Measurements from ENCODE around the gene NCAN.
"Not testable (repeated sequence)": the region's sequence is repeated elsewhere in the genome, so short reads cannot be mapped to it uniquely, and the experiment has no call there.

The NCAN gene

DNA sequence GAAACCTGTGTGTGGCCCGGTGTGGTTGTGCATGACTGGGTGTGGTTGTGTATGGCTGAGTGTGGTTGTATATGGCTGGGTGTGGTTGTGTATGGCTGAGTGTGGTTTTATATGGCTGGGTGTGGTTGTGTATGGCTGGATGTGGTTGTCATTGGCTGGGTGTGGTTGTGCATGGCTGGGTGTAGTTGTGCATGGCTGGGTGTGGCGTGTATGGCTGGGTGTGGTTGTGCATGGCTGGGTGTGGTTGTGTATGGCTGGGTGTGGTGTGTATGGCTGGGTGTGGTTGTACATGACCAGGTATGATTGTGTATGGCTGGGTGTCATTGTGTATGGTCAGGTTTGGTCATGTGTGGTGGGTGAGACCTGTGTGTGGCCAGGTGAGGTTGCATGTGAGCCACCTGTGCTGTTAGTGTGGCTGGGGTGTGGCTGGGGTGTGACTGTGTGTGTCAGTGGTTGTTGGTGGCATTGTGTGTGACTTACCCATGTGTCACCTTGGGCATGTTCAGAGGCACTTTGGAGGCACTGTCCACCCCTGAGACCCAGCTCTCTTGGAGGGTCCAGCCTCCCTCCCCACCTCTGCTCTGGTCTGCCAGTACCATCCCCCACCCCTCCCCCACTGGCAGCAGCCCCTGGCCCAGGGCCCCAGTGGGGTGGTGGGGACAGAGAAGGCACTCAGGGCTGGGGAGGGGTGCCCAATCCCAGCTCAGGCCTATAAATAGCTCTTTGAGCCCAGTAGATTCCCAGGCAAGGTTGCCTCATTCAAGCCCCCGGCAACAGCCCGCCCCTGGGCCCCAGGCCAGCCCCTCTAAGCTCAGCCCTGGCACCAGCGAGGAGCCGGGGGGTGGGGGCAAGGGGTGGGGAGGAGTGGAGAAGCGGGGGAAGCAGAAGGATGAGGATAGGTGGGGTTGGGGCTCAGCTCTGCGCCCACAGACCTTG lies 3.9 kb upstream of the NCAN start:
- H3K27ac Mint-ChIP-seq = no peak overlapping the region
- no peak for DNase-seq
- peaks cover 2% of the 10 kb centered on the region for H3K9me3 Mint-ChIP-seq
- H3K27me3 Mint-ChIP-seq = peaks cover 24% of the 10 kb centered on the region
- H3K4me1 Mint-ChIP-seq (ENCODE audit: low read depth) = peaks cover 15% of the 10 kb centered on the region
- no peak overlapping the region for H3K4me3 Mint-ChIP-seq
- H3K36me3 Mint-ChIP-seq (ENCODE audit: low read depth) = peaks cover 4% of the 10 kb centered on the region

DNA sequence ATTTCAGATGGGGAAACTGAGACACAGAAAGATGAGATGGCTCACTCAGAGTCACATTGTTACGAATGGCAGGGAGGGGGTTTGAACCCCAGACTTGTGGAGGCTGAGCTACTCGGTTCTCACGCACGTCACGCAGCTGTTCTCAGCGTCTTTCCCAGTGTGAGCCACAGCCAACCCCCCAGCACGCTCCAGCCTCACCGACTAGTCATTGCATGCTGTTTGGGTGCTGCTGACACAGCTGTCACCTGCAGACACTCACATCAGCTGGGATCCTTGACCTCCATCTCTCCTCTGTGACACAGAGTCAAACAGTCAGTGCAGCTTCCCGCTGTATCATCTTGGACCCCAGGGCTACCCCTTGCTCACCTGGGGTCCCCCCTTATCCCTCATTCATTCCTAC lies 2.4 kb upstream of the NCAN start:
- Mint-ChIP-seq H3K27ac (no peak overlapping the region), H3K4me3 (no peak overlapping the region), H3K36me3 (ENCODE audit: low read depth) (no peaks in the 10 kb centered on the region), H3K9me3 (no peaks in the 10 kb centered on the region), H3K27me3 (peaks cover 39% of the 10 kb centered on the region), H3K4me1 (ENCODE audit: low read depth) (peaks cover 15% of the 10 kb centered on the region)
- DNase-seq = no peak

DNA sequence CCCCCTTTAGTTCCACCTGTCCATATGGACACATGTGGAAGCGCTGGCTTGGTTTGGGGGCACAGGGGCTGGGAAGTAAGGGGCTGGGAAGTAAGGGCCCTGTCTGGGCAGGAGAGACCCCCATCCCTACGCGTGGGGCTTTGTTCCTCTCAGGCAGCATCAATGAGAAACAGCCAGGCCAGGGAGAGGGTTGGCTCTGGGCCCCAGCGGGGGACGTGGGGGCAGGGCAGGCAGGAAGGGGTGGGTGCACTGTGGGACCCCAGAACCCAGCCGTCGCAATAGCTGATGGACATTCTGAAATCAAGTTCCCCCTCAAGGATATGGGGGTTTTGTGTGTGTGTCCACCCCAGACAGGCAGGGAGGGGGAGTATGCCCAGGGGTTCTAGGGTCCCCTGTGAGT lies 1.2 kb downstream of the NCAN start:
- H3K27ac Mint-ChIP-seq = no peak overlapping the region
- H3K27me3 Mint-ChIP-seq = peaks cover 66% of the 10 kb centered on the region
- H3K4me1 Mint-ChIP-seq (ENCODE audit: low read depth) = peaks cover 3% of the 10 kb centered on the region
- H3K4me3 Mint-ChIP-seq = no peak overlapping the region
- DNase-seq = no peak
- H3K36me3 Mint-ChIP-seq (ENCODE audit: low read depth) = no peaks in the 10 kb centered on the region
- H3K9me3 Mint-ChIP-seq = no peaks in the 10 kb centered on the region

DNA sequence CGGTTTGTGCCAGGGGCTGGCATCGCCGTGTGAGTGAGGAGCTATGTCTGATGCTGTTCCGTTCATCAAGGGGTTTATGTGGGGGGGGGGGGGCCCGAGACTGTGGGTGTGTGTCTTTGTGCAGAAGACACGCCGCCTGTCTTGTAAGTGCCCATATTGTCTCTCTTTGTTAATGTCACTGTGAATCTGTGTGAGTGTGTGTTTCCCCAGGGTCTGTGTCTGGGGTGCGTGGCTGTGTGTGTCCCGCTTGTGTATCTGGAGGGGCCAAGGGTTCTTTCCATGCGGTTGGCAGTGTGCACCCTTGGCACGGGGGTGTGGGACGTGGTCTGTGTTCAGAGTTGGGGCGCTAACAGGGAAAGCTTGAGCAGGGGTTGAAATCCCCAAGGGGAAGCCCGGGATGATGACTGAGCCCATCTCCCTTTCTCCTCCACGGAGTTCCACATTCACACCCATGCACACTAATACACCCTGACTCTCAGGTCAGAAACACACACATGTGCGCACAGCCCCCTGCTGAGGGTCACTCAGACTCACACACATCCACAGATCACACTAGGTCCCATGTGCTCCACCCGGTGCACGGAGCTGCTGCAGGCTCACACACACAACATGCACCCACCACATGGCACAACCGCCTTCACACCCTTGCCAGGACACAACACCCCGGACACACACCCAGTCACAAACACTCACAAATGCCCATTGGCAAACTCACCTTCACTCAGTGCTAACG lies 1.8 kb downstream of the NCAN start:
- H3K4me3 Mint-ChIP-seq = no peak overlapping the region
- H3K4me1 Mint-ChIP-seq (ENCODE audit: low read depth) = peaks cover 3% of the 10 kb centered on the region
- no peak overlapping the region for H3K27ac Mint-ChIP-seq
- peaks cover 66% of the 10 kb centered on the region for H3K27me3 Mint-ChIP-seq
- H3K36me3 Mint-ChIP-seq (ENCODE audit: low read depth) = no peaks in the 10 kb centered on the region
- no peaks in the 10 kb centered on the region for H3K9me3 Mint-ChIP-seq
- no peak for DNase-seq

GRCh38 chr19:19214159-19214490 lies 2.4 kb downstream of the NCAN start:
- Mint-ChIP-seq H3K36me3 (ENCODE audit: low read depth) (no peaks in the 10 kb centered on the region), H3K27ac (no peak overlapping the region), H3K4me1 (ENCODE audit: low read depth) (peaks cover 3% of the 10 kb centered on the region), H3K27me3 (peaks cover 69% of the 10 kb centered on the region), H3K9me3 (no peaks in the 10 kb centered on the region), H3K4me3 (no peak overlapping the region)
- no peak for DNase-seq

- no peaks in the 10 kb centered on the region for H3K36me3 Mint-ChIP-seq (ENCODE audit: low read depth)
- peak; percentile 49 for DNase-seq
- peaks cover 3% of the 10 kb centered on the region for H3K4me1 Mint-ChIP-seq (ENCODE audit: low read depth)
- no peak overlapping the region for H3K27ac Mint-ChIP-seq
- H3K4me3 Mint-ChIP-seq = no peak overlapping the region
- H3K27me3 Mint-ChIP-seq = peaks cover 69% of the 10 kb centered on the region
- H3K9me3 Mint-ChIP-seq = no peaks in the 10 kb centered on the region
These were observed 3.1 kb downstream of the NCAN start for GRCh38 chr19:19214892-19215291.

DNA sequence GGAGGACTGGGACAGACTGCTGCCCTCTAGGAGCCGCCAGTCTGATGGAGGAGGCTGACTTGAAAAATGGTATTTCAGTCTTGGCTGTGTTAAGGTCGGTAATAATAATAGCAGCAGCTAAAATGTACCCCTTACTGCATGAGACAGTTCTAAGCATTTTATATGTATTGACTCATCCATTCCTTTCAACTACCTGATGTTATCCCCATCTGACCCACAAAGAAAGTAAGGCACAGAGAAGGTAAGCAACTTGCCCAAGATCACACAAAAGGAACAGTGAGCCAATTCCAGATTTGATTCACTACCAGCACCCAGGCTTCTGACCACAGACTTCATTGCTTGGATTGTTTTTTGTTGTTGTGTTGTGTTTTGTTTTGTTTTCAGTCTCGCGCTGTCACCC lies 4.0 kb downstream of the NCAN start:
- H3K27me3 Mint-ChIP-seq = peaks cover 64% of the 10 kb centered on the region
- H3K4me1 Mint-ChIP-seq (ENCODE audit: low read depth) = peaks cover 3% of the 10 kb centered on the region
- no peaks in the 10 kb centered on the region for H3K36me3 Mint-ChIP-seq (ENCODE audit: low read depth)
- no peak overlapping the region for H3K4me3 Mint-ChIP-seq
- DNase-seq = no peak
- H3K9me3 Mint-ChIP-seq = no peaks in the 10 kb centered on the region
- no peak overlapping the region for H3K27ac Mint-ChIP-seq

DNA sequence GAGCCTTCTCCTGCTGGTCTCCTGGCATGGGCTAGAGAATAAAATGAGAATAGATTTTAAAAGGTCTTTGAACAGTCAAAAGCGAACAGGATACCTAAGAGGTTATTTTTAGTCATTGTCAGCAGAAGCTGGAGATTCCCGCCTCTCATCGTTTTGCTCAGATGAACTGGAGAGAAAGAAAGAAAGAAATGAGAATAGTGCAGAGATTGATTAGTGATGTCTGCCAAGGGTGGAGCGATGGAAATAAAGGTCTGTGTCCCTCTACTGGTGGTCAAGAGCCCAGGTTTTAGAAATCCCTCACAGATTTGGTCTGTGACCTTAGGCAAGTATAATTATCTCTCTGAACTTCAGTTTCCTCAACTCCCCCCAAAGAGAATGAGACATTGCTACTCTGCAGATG lies 5.3 kb downstream of the NCAN start:
- H3K36me3 Mint-ChIP-seq (ENCODE audit: low read depth) = no peaks in the 10 kb centered on the region
- no peak for DNase-seq
- H3K4me3 Mint-ChIP-seq = no peak overlapping the region
- peaks cover 53% of the 10 kb centered on the region for H3K27me3 Mint-ChIP-seq
- no peaks in the 10 kb centered on the region for H3K9me3 Mint-ChIP-seq
- H3K4me1 Mint-ChIP-seq (ENCODE audit: low read depth) = peaks cover 3% of the 10 kb centered on the region
- H3K27ac Mint-ChIP-seq = no peak overlapping the region

DNA sequence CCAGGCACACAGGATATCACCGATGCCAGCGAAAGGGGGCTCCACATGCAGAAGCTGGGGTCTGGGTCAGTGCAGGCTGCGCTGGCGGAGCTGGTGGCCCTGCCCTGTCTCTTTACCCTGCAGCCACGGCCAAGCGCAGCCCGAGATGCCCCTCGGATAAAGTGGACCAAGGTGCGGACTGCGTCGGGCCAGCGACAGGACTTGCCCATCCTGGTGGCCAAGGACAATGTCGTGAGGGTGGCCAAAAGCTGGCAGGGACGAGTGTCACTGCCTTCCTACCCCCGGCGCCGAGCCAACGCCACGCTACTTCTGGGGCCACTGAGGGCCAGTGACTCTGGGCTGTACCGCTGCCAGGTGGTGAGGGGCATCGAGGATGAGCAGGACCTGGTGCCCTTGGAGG lies 7.2 kb downstream of the NCAN start:
- H3K36me3 Mint-ChIP-seq (ENCODE audit: low read depth) = no peaks in the 10 kb centered on the region
- H3K4me3 Mint-ChIP-seq = no peak overlapping the region
- peaks cover 2% of the 10 kb centered on the region for H3K4me1 Mint-ChIP-seq (ENCODE audit: low read depth)
- no peaks in the 10 kb centered on the region for H3K9me3 Mint-ChIP-seq
- no peak for DNase-seq
- no peak overlapping the region for H3K27ac Mint-ChIP-seq
- peaks cover 40% of the 10 kb centered on the region for H3K27me3 Mint-ChIP-seq

DNA sequence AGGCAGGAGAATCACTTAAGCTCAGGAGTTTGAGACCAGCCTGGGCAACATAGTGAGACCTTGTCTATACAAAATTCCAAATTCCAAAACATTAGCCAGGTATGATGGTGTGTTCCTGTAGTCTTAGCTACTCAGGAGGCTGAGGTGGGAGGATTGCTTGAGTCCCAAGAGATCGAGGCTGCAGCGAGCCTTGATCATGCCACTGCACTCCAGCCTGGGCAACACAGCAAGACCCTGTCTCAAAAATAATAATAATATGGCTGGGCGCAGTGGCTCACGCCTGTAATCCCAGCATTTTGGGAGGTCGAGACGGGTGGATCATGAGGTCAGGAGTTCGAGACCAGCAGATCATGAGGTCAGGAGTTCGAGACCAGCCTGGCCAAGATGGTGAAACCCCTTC lies 9.2 kb downstream of the NCAN start:
- not testable (repeated sequence) for H3K36me3 Mint-ChIP-seq (ENCODE audit: low read depth); DNase-seq; H3K4me3 Mint-ChIP-seq; H3K9me3 Mint-ChIP-seq; H3K27ac Mint-ChIP-seq; H3K4me1 Mint-ChIP-seq (ENCODE audit: low read depth)
- peaks cover 32% of the 10 kb centered on the region for H3K27me3 Mint-ChIP-seq

DNA sequence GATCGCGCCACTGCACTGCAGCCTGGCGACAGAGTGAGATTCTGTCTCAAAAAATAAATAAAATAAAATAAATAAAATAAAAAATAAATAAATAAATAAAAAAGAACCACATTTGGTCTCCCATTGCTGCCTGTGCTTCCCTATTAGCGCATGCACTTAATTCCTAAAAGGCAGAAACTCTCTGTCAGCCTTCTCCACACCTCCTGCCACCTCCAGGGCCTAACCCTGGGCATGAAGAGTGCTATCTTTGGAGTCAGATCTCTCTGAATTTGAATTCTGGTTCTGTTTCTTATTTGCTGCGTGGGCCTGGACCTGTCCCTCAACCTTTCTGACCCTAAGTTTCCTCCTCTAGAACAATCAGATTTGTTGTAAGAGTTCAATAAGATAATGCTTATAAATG lies 11.3 kb downstream of the NCAN start:
- DNase-seq = no peak
- peaks cover 24% of the 10 kb centered on the region for H3K27me3 Mint-ChIP-seq
- peaks cover 5% of the 10 kb centered on the region for H3K4me1 Mint-ChIP-seq (ENCODE audit: low read depth)
- H3K27ac Mint-ChIP-seq = no peak overlapping the region
- no peaks in the 10 kb centered on the region for H3K36me3 Mint-ChIP-seq (ENCODE audit: low read depth)
- no peak overlapping the region for H3K4me3 Mint-ChIP-seq
- H3K9me3 Mint-ChIP-seq = no peaks in the 10 kb centered on the region

GRCh38 chr19:19223636-19224035 lies 11.9 kb downstream of the NCAN start:
- Mint-ChIP-seq H3K4me3 (no peak overlapping the region), H3K9me3 (no peaks in the 10 kb centered on the region)

DNA sequence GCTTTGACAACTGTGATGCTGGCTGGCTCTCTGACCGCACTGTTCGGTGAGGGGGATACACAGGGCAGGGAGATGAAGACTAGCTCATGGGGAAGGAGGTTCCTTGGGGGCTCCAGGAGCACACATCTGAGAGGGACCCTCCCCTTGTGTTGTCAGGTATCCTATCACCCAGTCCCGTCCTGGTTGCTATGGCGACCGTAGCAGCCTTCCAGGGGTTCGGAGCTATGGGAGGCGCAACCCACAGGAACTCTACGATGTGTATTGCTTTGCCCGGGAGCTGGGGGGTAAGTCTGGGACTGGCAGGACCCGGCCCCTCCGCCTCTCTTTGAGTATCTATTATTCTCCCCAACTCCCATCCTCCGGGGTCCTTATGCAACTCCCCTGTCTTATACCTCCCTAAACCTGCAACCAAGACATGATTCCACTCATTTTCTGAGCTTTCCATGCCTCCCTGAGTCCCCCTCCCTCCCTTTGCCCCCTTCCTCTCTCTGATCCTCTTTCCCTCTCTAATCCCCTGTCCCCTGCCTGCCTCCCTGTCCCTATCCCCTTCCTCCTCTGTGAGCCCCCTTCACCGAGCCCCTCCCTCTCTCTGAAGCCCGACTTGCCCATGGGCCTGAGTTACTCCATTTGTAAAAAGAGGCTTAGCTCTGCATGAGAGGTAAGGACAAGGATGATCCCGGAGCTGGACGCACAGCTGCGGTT lies 12.5 kb downstream of the NCAN start:
- peaks cover 5% of the 10 kb centered on the region for H3K4me1 Mint-ChIP-seq (ENCODE audit: low read depth)
- no peaks in the 10 kb centered on the region for H3K9me3 Mint-ChIP-seq
- H3K36me3 Mint-ChIP-seq (ENCODE audit: low read depth) = no peaks in the 10 kb centered on the region
- H3K27me3 Mint-ChIP-seq = peaks cover 31% of the 10 kb centered on the region
- no peak overlapping the region for H3K27ac Mint-ChIP-seq
- no peak for DNase-seq
- peak overlapping the region; percentile 47 for H3K4me3 Mint-ChIP-seq

More at GRCh38 chr19:19223636-19224035, 11.9 kb downstream of the NCAN start:
- Mint-ChIP-seq H3K36me3 (ENCODE audit: low read depth) (no peaks in the 10 kb centered on the region), H3K27me3 (peaks cover 30% of the 10 kb centered on the region), H3K4me1 (ENCODE audit: low read depth) (peaks cover 5% of the 10 kb centered on the region), H3K27ac (no peak overlapping the region)
- no peak for DNase-seq

- Mint-ChIP-seq H3K9me3 (no peaks in the 10 kb centered on the region), H3K4me3 (peak overlapping the region; percentile 60), H3K36me3 (ENCODE audit: low read depth) (no peaks in the 10 kb centered on the region), H3K27ac (no peak overlapping the region), H3K27me3 (peaks cover 31% of the 10 kb centered on the region), H3K4me1 (ENCODE audit: low read depth) (peaks cover 5% of the 10 kb centered on the region)
- peak; percentile 83 for DNase-seq
These were observed 13.2 kb downstream of the NCAN start for GRCh38 chr19:19224852-19225494.
